Astrocyte (in vitro differentiated cells and primary cell): Measurements from ENCODE around the gene CISD2.

ENCODE experiments used
- CTCF ChIP-seq: IDR thresholded peaks from 2 replicates; pipeline ENCODE4 v1.5.1; 2011; ENCODE audit warnings: low read depth, mild to moderate bottlenecking, inconsistent platforms, low read length, moderate library complexity; ENCODE audit not compliant: insufficient read depth
- EZH2 ChIP-seq: IDR thresholded peaks from 2 replicates; pipeline ENCODE4 v1.6.1; 2012; ENCODE audit warnings: mild to moderate bottlenecking, low read length, inconsistent platforms; ENCODE audit not compliant: insufficient read depth

- TF ChIP-seq CTCF = no peak
- no peak for TF ChIP-seq EZH2
Measured at GRCh38 chr4:102827674-102828496, 40.9 kb upstream of the CISD2 start.
